Measurements from ENCODE around the gene ATF5.
"Not testable (repeated sequence)": the region's sequence is repeated elsewhere in the genome, so short reads cannot be mapped to it uniquely, and the experiment has no call there.

Gene ATF5

GRCh38 chr19:49939721-49940481 is 10.9 kb downstream of the ATF5 start:
- Histone ChIP-seq H3K36me3 (ENCODE audit: insufficient read depth, low read length) (no peaks in the 10 kb centered on the region), H3K9me3 (replicated peaks; ENCODE audit: low read length) (no peaks in the 10 kb centered on the region), H3K4me3 (ENCODE audit: low read length) (no peak overlapping the region), H3K4me1 (ENCODE audit: control insufficient read depth, insufficient read depth, low read length) (peaks cover 3% of the 10 kb centered on the region), H3K27me3 (ENCODE audit: control insufficient read depth, insufficient read depth, low read length) (peaks cover 11% of the 10 kb centered on the region), H3K9ac (ENCODE audit: low read depth, low read length) (no peak overlapping the region), H3K4me2 (ENCODE audit: low read length) (no peak overlapping the region)

- Histone ChIP-seq H3K4me3 (ENCODE audit: low read length) (no peak overlapping the region), H3K36me3 (ENCODE audit: insufficient read depth, low read length) (no peaks in the 10 kb centered on the region), H3K27me3 (ENCODE audit: control insufficient read depth, insufficient read depth, low read length) (peaks cover 11% of the 10 kb centered on the region), H3K9me3 (replicated peaks; ENCODE audit: low read length) (no peaks in the 10 kb centered on the region), H3K4me1 (ENCODE audit: control insufficient read depth, insufficient read depth, low read length) (peaks cover 3% of the 10 kb centered on the region), H3K9ac (ENCODE audit: low read depth, low read length) (no peak overlapping the region), H3K4me2 (ENCODE audit: low read length) (no peak overlapping the region)
Observed at GRCh38 chr19:49940482-49940791, 11.4 kb downstream of the ATF5 start.

DNA sequence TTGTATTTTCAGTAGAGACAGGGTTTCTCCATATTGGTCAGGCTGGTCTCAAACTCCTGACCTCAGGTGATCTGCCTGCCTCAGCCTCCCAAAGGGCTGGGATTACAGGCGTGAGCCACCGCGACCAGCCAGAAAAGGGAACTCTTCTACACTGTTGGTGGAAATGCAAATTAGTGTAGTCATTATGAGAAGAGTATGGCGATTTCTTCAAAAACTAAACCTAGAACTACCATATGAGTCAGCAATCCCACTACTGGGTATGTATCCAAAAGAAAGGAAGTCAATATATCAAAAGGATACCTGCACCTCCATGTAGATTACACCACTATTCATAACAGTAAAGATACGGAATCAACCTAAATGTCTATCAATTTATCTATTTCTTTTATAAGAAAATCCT is 15.6 kb downstream of the ATF5 start:
- not testable (repeated sequence) for H3K4me3 ChIP-seq (ENCODE audit: low read length); H3K9me3 ChIP-seq (replicated peaks; ENCODE audit: low read length); H3K9ac ChIP-seq (ENCODE audit: low read depth, low read length); H3K4me2 ChIP-seq (ENCODE audit: low read length); H3K4me1 ChIP-seq (ENCODE audit: control insufficient read depth, insufficient read depth, low read length); H3K36me3 ChIP-seq (ENCODE audit: insufficient read depth, low read length)
- peaks cover 18% of the 10 kb centered on the region for H3K27me3 ChIP-seq (ENCODE audit: control insufficient read depth, insufficient read depth, low read length)

DNA sequence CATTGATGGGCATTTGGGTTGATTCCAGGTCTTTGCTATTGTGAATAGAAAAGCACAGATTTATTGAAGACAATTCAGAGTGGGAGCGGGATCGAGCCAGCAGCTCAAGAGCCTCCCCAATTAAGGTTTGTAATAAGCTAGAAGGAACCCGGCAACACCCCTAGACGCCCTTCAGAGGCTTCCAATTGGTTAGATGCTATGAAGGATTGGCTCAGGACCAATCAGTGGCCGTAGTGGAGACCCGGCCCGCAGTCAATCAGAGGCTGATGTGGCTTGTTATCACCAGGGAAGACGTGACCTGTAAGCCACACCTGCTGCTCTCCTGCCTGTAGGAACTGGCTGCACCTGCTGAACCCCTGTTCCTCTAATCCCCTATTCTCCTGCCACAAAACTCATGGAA is 17.4 kb downstream of the ATF5 start:
- Histone ChIP-seq H3K36me3 (ENCODE audit: insufficient read depth, low read length) (no peaks in the 10 kb centered on the region), H3K9ac (ENCODE audit: low read depth, low read length) (no peak overlapping the region), H3K4me3 (ENCODE audit: low read length) (no peak overlapping the region), H3K4me2 (ENCODE audit: low read length) (no peak overlapping the region), H3K9me3 (replicated peaks; ENCODE audit: low read length) (no peaks in the 10 kb centered on the region), H3K27me3 (ENCODE audit: control insufficient read depth, insufficient read depth, low read length) (peaks cover 9% of the 10 kb centered on the region), H3K4me1 (ENCODE audit: control insufficient read depth, insufficient read depth, low read length) (no peaks in the 10 kb centered on the region)

GRCh38 chr19:49949742-49950589 is 21.0 kb downstream of the ATF5 start:
- Histone ChIP-seq H3K4me3 (ENCODE audit: low read length) (no peak overlapping the region), H3K9me3 (replicated peaks; ENCODE audit: low read length) (no peaks in the 10 kb centered on the region), H3K36me3 (ENCODE audit: insufficient read depth, low read length) (no peaks in the 10 kb centered on the region), H3K9ac (ENCODE audit: low read depth, low read length) (no peak overlapping the region), H3K4me1 (ENCODE audit: control insufficient read depth, insufficient read depth, low read length) (peaks cover 11% of the 10 kb centered on the region), H3K27me3 (ENCODE audit: control insufficient read depth, insufficient read depth, low read length) (peaks cover 26% of the 10 kb centered on the region), H3K4me2 (ENCODE audit: low read length) (no peak overlapping the region)

DNA sequence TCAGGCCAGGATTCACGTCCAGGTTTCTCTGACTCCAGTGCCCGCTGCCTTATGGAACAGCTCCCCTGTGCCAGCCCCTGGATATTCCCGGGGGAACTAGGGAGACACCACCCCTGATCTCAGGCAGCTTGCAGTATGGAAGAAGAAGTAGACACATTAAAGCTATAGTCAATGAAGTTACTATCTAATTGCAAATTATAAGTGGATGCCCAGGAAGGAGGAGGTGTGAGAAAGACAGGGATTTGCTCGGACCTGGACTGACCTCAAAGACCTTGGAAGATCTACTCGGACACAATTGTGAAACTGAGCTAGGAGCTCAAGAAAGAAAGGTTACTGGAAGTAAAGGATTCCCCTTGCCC is 21.6 kb downstream of the ATF5 start:
- H3K27me3 ChIP-seq (ENCODE audit: control insufficient read depth, insufficient read depth, low read length), result peaks cover 27% of the 10 kb centered on the region
- peaks cover 16% of the 10 kb centered on the region for H3K4me1 ChIP-seq (ENCODE audit: control insufficient read depth, insufficient read depth, low read length)
- no peaks in the 10 kb centered on the region for H3K36me3 ChIP-seq (ENCODE audit: insufficient read depth, low read length)
- H3K9me3 ChIP-seq (replicated peaks; ENCODE audit: low read length), result no peaks in the 10 kb centered on the region
- no peak overlapping the region for H3K4me3 ChIP-seq (ENCODE audit: low read length)
- H3K4me2 ChIP-seq (ENCODE audit: low read length), result no peak overlapping the region
- no peak overlapping the region for H3K9ac ChIP-seq (ENCODE audit: low read depth, low read length)

GRCh38 chr19:49950956-49951526 is 22.0 kb downstream of the ATF5 start:
- peaks cover 16% of the 10 kb centered on the region for H3K4me1 ChIP-seq (ENCODE audit: control insufficient read depth, insufficient read depth, low read length)
- H3K4me3 ChIP-seq (ENCODE audit: low read length), result no peak overlapping the region
- H3K27me3 ChIP-seq (ENCODE audit: control insufficient read depth, insufficient read depth, low read length), result peaks cover 27% of the 10 kb centered on the region

GRCh38 chr19:49951806-49952478 is 22.9 kb downstream of the ATF5 start:
- no peaks in the 10 kb centered on the region for H3K9me3 ChIP-seq (replicated peaks; ENCODE audit: low read length)
- peaks cover 24% of the 10 kb centered on the region for H3K27me3 ChIP-seq (ENCODE audit: control insufficient read depth, insufficient read depth, low read length)
- no peak overlapping the region for H3K4me3 ChIP-seq (ENCODE audit: low read length)
- H3K4me1 ChIP-seq (ENCODE audit: control insufficient read depth, insufficient read depth, low read length), result peaks cover 16% of the 10 kb centered on the region
- H3K9ac ChIP-seq (ENCODE audit: low read depth, low read length), result no peak overlapping the region
- H3K4me2 ChIP-seq (ENCODE audit: low read length), result no peak overlapping the region
- no peaks in the 10 kb centered on the region for H3K36me3 ChIP-seq (ENCODE audit: insufficient read depth, low read length)

More at GRCh38 chr19:49950956-49951526, 22.0 kb downstream of the ATF5 start:
- Histone ChIP-seq H3K9ac (ENCODE audit: low read depth, low read length) (no peak overlapping the region), H3K4me2 (ENCODE audit: low read length) (no peak overlapping the region), H3K36me3 (ENCODE audit: insufficient read depth, low read length) (no peaks in the 10 kb centered on the region), H3K9me3 (replicated peaks; ENCODE audit: low read length) (no peaks in the 10 kb centered on the region)

DNA sequence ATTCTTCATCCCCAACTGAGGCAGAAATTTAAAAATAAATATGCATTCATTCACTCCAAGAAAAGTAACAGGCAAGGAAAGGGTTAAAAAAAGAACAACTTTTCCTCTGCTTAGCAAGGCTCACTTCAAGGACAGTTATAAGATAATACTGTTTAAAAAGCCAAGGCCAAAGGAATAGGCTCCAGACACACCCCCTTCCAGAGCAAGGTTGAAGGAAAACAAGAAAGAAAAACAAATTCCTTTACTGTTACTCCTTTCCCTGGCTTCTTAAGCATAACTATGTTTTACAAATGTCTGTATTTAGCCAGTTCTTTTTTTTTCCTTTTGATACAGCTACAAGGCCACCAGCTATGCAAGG is 23.5 kb downstream of the ATF5 start:
- no peaks in the 10 kb centered on the region for H3K9me3 ChIP-seq (replicated peaks; ENCODE audit: low read length)
- H3K9ac ChIP-seq (ENCODE audit: low read depth, low read length), result no peak overlapping the region
- H3K4me3 ChIP-seq (ENCODE audit: low read length), result no peak overlapping the region
- H3K27me3 ChIP-seq (ENCODE audit: control insufficient read depth, insufficient read depth, low read length), result peaks cover 24% of the 10 kb centered on the region
- H3K4me1 ChIP-seq (ENCODE audit: control insufficient read depth, insufficient read depth, low read length), result peaks cover 16% of the 10 kb centered on the region
- no peak overlapping the region for H3K4me2 ChIP-seq (ENCODE audit: low read length)
- no peaks in the 10 kb centered on the region for H3K36me3 ChIP-seq (ENCODE audit: insufficient read depth, low read length)

DNA sequence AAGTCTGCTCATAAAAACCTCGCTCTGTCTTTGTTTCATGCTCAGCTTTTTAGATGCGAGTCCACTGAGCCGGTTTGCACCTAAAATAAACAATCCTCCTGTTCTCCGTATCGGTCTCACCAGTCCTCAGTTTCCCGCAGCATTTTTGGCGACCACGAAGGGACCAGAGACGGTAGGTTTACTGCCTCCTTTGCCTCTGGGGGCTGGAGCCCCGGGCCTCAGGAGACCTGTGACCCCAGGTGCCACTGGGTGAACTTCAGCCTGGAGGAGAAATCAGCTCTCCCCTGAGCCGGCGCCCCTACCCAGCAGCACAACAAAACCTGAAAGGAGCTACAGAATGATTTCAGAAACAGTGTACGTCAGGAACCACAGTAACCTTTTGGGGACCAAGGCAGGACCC is 23.9 kb downstream of the ATF5 start:
- H3K27me3 ChIP-seq (ENCODE audit: control insufficient read depth, insufficient read depth, low read length), result peaks cover 24% of the 10 kb centered on the region
- no peak overlapping the region for H3K9ac ChIP-seq (ENCODE audit: low read depth, low read length)
- no peaks in the 10 kb centered on the region for H3K9me3 ChIP-seq (replicated peaks; ENCODE audit: low read length)
- no peak overlapping the region for H3K4me2 ChIP-seq (ENCODE audit: low read length)
- H3K4me1 ChIP-seq (ENCODE audit: control insufficient read depth, insufficient read depth, low read length), result peaks cover 16% of the 10 kb centered on the region
- H3K4me3 ChIP-seq (ENCODE audit: low read length), result no peak overlapping the region
- H3K36me3 ChIP-seq (ENCODE audit: insufficient read depth, low read length), result no peaks in the 10 kb centered on the region

DNA sequence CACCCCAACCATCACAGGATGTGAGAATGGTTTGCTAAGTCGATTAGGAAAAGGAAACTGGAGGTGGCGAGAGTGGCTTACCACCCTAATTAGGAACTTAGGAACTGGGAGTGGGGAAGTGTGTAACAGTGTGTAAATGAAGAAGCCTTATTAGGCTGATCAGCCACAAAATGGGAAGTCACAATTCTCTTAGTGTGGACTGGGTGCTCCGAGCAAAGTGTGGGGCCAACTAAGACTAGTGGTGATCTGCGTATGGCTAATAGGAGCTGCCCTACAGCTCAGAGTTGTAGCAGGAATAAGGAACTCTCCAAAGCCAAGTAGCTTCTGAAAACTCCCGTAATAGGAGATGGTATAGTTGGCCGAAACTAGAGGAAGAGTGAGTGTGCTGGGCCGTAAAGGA is 24.4 kb downstream of the ATF5 start:
- H3K4me3 ChIP-seq (ENCODE audit: low read length), result no peak overlapping the region
- peaks cover 16% of the 10 kb centered on the region for H3K4me1 ChIP-seq (ENCODE audit: control insufficient read depth, insufficient read depth, low read length)
- H3K9ac ChIP-seq (ENCODE audit: low read depth, low read length), result no peak overlapping the region

More for the DNA sequence above, 24.4 kb downstream of the ATF5 start:
- Histone ChIP-seq H3K27me3 (ENCODE audit: control insufficient read depth, insufficient read depth, low read length) (peaks cover 24% of the 10 kb centered on the region), H3K4me2 (ENCODE audit: low read length) (no peak overlapping the region), H3K9me3 (replicated peaks; ENCODE audit: low read length) (no peaks in the 10 kb centered on the region), H3K36me3 (ENCODE audit: insufficient read depth, low read length) (no peaks in the 10 kb centered on the region)
